Esophagus muscularis mucosa (tissue), 4 donors: ENCODE measurements around the gene ZBBX. TPM values are rescaled to one million over a fixed set of nuclear protein-coding genes. Genes with fewer than 3 reads are reported as not detected.

ENCODE experiments used
- DNase-seq: peaks from one replicate; pipeline ENCODE4 v3.0.0-alpha.2; 2017; ENCODE audit errors: extremely low spot score
- H3K27ac ChIP-seq, 4 donors: fragments of 200-600 bp; sonication (generic); replicated peaks in 1 of 4; 1 replicate in 3 of 4; 2 replicates in 1 of 4; pipeline ENCODE4 v1.5.1; 2016 to 2019; ENCODE audit warnings: mild to moderate bottlenecking in 1 of 4
- H3K27me3 ChIP-seq, 4 donors: fragments of 200-600 bp; sonication (generic); one replicate each; pipeline versions ENCODE4 v1.5.1 to v1.6.0; 2016 to 2019
- H3K36me3 ChIP-seq, 4 donors: fragments of 200-600 bp; sonication (generic); one replicate each; pipeline ENCODE4 v1.5.1; 2016 to 2019
- H3K4me1 ChIP-seq, 4 donors: fragments of 200-600 bp; sonication (generic); one replicate each; pipeline ENCODE4 v1.5.1; 2016 to 2019
- H3K4me3 ChIP-seq, 4 donors: fragments of 200-600 bp; sonication (generic); 1 replicate in 2 of 4; 2 replicates in 2 of 4; pipeline ENCODE4 v1.5.1; 2016 to 2019; ENCODE audit warnings: mild to moderate bottlenecking in 4 of 4, moderate library complexity in 1 of 4
- H3K9me3 ChIP-seq, 4 donors: fragments of 200-600 bp; sonication (generic); 1 replicate in 3 of 4; 2 replicates in 1 of 4; pipeline ENCODE4 v1.5.1; 2016 to 2019
- EP300 ChIP-seq: sonication (generic); formaldehyde crosslinking; IDR thresholded peaks from one replicate; pipeline ENCODE4 v1.6.1; 2017; ENCODE audit warnings: antibody characterized with exemption
- POLR2A ChIP-seq: fragments of 450-650 bp; IDR thresholded peaks from one replicate; pipeline ENCODE4 v1.6.1; 2017; ENCODE audit warnings: antibody characterized with exemption, moderate library complexity, mild to moderate bottlenecking, low read depth
- POLR2AphosphoS5 ChIP-seq, 2 donors: sonication (generic); formaldehyde crosslinking; IDR thresholded peaks; one replicate each; pipeline ENCODE4 v1.6.1; 2017; ENCODE audit warnings: antibody characterized with exemption in 2 of 2
- WGBS: methylation state at CpG from one replicate; pipeline ENCODE4 v1.1.5; 2018; 5-methylcytosine and 5-hydroxymethylcytosine counted together
- intact Hi-C: fragments of 100-400 bp; cut with DNase I; formaldehyde crosslinking; loops from one replicate; pipeline ENCODE4 v1.15.1; 2023
- total RNA-seq, 4 donors: library from RNA; depleted of rRNA; stranded (reverse); fragments of >200 nt; gene quantifications; one replicate each; pipeline versions ENCODE4 v1.1.0 to v1.2.1, GENCODE V29; 2016

ZBBX gene
- total RNA-seq, 4 donors from 2014 or later: 0.17 TPM; not detected in 3

DNA sequence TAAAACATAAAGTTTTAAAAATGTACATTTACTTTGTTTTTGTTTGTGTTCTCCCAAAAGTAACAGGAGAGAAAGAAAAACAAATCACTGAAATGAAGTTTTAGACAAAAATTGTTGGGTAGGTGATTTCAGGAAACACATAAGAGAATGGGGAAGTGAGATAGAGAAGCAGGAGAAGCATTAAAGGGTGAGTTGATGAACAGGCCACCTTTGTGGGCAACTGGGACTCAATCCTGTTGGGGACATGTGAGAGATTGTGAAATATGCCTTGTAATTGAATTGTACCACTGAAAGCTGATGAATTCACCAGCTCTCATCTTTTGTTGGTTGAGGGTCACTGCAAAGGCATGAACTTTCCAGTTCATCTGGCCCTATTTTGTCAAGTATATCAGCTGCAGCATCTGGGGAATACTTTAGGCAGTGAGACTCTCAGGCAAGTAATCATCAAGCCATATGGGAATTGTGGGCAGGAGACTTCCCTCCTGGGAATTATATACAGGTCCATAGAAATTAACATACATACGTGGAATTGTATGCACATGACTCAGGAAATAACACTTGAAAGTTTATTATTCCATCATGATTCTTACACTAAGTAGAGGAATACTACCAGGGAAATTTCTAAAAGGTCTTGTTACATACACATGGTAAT lies 181.0 kb downstream of the ZBBX start:
- no peak overlapping the region for H3K27ac ChIP-seq
- H3K4me1 ChIP-seq: no peaks in the 10 kb centered on the region
- 60% methylated on average over 1 of the region's 1 CpG for WGBS
- no peak for DNase-seq
- no peaks in the 10 kb centered on the region for H3K9me3 ChIP-seq
- intact Hi-C loops: no loop called here
- TF ChIP-seq POLR2A: no peak
- no peak for TF ChIP-seq POLR2AphosphoS5 (IDR thresholded peaks at IDR 0.05)
- TF ChIP-seq EP300: no peak
- H3K4me3 ChIP-seq: no peak overlapping the region
- no peaks in the 10 kb centered on the region for H3K27me3 ChIP-seq
- no peaks in the 10 kb centered on the region for H3K36me3 ChIP-seq

Other genes starting within 250 kb of the ZBBX start
- gene SERPINI2, start 93.7 kb upstream of the ZBBX start, total RNA-seq: 1 to 10 TPM in 1 of 4 donors, under 1 TPM in 1, not detected in 2; 0.32 to 1.2 TPM